ENCODE data around the gene PTPRN2.

The PTPRN2 gene

DNA sequence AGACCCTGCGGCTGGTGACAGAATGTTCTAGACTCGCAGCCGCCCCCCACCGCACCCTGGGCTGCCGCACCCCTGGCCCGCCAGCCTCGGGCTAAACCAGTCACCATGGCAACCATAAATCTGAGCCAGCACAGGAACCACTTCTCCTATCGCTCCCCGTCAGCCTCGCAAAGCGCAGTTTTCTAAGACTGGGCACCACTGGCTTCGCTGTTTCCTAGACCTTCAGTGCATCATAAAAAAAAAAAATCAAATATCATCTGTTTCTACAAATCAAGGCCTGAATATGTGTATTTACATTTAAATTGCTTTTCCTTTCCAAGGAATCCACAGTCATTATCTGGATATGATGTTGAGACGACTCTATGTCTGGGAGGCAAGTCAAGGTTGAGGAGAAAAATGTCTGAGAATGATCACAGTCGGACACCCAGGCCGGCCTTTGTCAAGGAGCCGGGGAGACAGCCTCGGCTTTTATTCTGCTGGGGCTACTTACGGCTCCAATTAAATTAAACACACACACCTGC, 99.9 kb downstream of the PTPRN2 start:
- no peaks in the 10 kb centered on the region for H3K36me3 ChIP-seq (ENCODE audit: control insufficient read depth, insufficient read depth, low read length)
- H3K27me3 ChIP-seq (ENCODE audit: control insufficient read depth, insufficient read depth, low read length), result no peaks in the 10 kb centered on the region
- H3K4me1 ChIP-seq (ENCODE audit: control insufficient read depth, insufficient read depth, low read length), result no peaks in the 10 kb centered on the region
- H3K9me3 ChIP-seq (ENCODE audit: control insufficient read depth, insufficient read depth, low read depth, low read length), result no peaks in the 10 kb centered on the region
- no peak overlapping the region for H3K27ac ChIP-seq (ENCODE audit: low read depth, low read length)
- no peak overlapping the region for H3K9ac ChIP-seq (ENCODE audit: low read length)
- no peak overlapping the region for H3K4me3 ChIP-seq (ENCODE audit: low read depth, low read length)

DNA sequence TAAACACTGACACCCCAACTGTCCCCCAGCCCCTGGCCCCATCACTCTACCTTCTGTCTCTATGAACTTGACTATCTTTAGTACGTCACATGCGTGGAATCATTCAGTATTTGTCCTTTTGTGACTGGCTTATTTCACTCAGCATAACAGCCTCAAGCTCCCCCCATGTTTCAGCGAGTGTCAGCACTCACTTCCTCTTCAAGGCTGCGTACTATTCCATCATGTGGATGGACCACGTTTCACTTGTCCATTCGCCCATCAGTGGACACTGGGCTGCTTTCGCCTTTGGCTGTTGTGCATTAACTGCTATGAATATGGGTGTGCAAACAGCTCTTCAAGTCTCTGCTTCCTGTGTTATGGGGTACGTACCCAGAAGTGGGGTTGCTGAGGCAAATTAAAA, 100.7 kb downstream of the PTPRN2 start:
- H3K4me3 ChIP-seq (ENCODE audit: low read depth, low read length), result no peak overlapping the region
- H3K9ac ChIP-seq (ENCODE audit: low read length), result no peak overlapping the region
- H3K9me3 ChIP-seq (ENCODE audit: control insufficient read depth, insufficient read depth, low read depth, low read length), result no peaks in the 10 kb centered on the region
- H3K27me3 ChIP-seq (ENCODE audit: control insufficient read depth, insufficient read depth, low read length), result no peaks in the 10 kb centered on the region
- H3K27ac ChIP-seq (ENCODE audit: low read depth, low read length), result no peak overlapping the region
- H3K4me1 ChIP-seq (ENCODE audit: control insufficient read depth, insufficient read depth, low read length), result no peaks in the 10 kb centered on the region
- H3K36me3 ChIP-seq (ENCODE audit: control insufficient read depth, insufficient read depth, low read length), result no peaks in the 10 kb centered on the region

- Histone ChIP-seq H3K27ac (ENCODE audit: low read depth, low read length) (no peak overlapping the region), H3K9ac (ENCODE audit: low read length) (no peak overlapping the region), H3K36me3 (ENCODE audit: control insufficient read depth, insufficient read depth, low read length) (no peaks in the 10 kb centered on the region), H3K27me3 (ENCODE audit: control insufficient read depth, insufficient read depth, low read length) (no peaks in the 10 kb centered on the region), H3K9me3 (ENCODE audit: control insufficient read depth, insufficient read depth, low read depth, low read length) (peaks cover 8% of the 10 kb centered on the region), H3K4me3 (ENCODE audit: low read depth, low read length) (no peak overlapping the region), H3K4me1 (ENCODE audit: control insufficient read depth, insufficient read depth, low read length) (no peaks in the 10 kb centered on the region)
Observed at GRCh38 chr7:158484801-158485531, 102.7 kb downstream of the PTPRN2 start.

DNA sequence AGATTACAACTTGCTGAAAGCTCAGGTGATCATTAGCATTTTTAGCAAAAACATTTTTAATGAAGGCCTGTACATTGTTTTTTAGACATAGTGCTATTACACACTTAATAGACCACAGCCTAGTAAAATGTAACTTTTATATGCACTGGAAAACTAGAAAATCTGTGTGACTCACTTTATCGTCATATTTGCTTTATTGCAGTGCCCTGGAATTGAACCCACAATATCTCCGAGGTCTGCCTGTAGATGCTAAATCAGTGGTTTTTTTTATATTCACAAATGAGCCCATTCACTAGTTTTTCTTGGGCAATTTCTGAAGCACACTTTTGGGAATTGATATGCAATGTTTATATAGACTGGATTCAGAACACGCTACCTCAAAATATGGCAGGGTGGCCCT, 105.1 kb downstream of the PTPRN2 start:
- Histone ChIP-seq H3K27me3 (ENCODE audit: control insufficient read depth, insufficient read depth, low read length) (no peaks in the 10 kb centered on the region), H3K4me3 (ENCODE audit: low read depth, low read length) (no peak overlapping the region), H3K27ac (ENCODE audit: low read depth, low read length) (no peak overlapping the region), H3K4me1 (ENCODE audit: control insufficient read depth, insufficient read depth, low read length) (no peaks in the 10 kb centered on the region), H3K36me3 (ENCODE audit: control insufficient read depth, insufficient read depth, low read length) (no peaks in the 10 kb centered on the region), H3K9me3 (ENCODE audit: control insufficient read depth, insufficient read depth, low read depth, low read length) (peaks cover 8% of the 10 kb centered on the region), H3K9ac (ENCODE audit: low read length) (no peak overlapping the region)

DNA sequence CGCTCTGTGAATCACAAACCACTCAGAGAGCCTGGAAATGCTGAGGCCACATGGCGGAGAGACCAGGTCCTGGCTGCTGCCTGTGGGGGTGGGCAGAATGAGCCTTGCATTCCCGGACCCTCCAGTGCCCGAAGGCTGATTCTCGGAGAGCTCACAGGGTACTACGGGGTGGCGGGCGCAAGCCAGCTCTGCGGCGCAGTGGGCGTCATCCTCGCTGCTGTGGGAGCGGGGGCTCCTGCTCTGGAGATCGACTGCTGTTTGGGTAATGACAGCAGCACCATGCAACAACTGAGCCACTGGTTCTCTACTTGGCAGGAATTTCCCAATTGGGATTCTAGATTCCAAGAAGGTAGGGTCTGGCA, 108.0 kb downstream of the PTPRN2 start:
- no peak overlapping the region for H3K4me3 ChIP-seq (ENCODE audit: low read depth, low read length)
- H3K36me3 ChIP-seq (ENCODE audit: control insufficient read depth, insufficient read depth, low read length), result no peaks in the 10 kb centered on the region
- H3K9me3 ChIP-seq (ENCODE audit: control insufficient read depth, insufficient read depth, low read depth, low read length), result peaks cover 8% of the 10 kb centered on the region
- H3K27ac ChIP-seq (ENCODE audit: low read depth, low read length), result no peak overlapping the region
- no peaks in the 10 kb centered on the region for H3K4me1 ChIP-seq (ENCODE audit: control insufficient read depth, insufficient read depth, low read length)
- no peaks in the 10 kb centered on the region for H3K27me3 ChIP-seq (ENCODE audit: control insufficient read depth, insufficient read depth, low read length)
- H3K9ac ChIP-seq (ENCODE audit: low read length), result no peak overlapping the region

DNA sequence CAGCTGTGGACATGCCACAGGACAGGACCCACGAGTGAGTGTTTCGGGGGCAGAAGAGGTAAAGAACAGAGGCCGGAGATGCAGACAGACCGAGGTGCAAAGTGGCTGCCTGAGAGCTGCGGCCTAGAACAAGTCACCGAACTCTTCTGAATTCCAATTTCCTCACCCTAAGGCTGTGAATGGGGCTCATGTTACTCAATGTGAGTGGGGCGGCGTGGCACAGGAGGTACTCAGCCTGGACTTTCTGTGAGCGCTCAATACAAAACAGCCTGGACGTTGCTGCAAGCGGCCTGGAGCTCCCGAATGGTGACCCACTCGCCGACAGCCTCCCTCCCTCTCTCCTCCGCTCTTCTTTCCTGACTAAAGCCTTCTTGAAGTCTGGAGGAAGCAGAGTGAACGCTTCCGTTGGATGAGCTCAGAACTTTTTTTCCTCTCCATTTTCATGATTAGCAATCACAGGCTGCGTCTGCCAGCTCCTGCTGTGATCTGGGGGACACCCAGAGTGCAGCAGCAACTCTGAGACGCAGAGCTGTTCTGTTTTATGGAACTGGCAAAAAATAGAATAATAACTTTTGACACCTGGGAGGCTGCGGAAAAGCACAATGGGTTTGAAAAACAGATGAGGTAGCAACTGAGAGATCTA, 108.5 kb downstream of the PTPRN2 start:
- Histone ChIP-seq H3K4me1 (ENCODE audit: control insufficient read depth, insufficient read depth, low read length) (no peaks in the 10 kb centered on the region), H3K9me3 (ENCODE audit: control insufficient read depth, insufficient read depth, low read depth, low read length) (peaks cover 8% of the 10 kb centered on the region), H3K27ac (ENCODE audit: low read depth, low read length) (no peak overlapping the region), H3K36me3 (ENCODE audit: control insufficient read depth, insufficient read depth, low read length) (no peaks in the 10 kb centered on the region), H3K4me3 (ENCODE audit: low read depth, low read length) (no peak overlapping the region), H3K27me3 (ENCODE audit: control insufficient read depth, insufficient read depth, low read length) (no peaks in the 10 kb centered on the region), H3K9ac (ENCODE audit: low read length) (no peak overlapping the region)

DNA sequence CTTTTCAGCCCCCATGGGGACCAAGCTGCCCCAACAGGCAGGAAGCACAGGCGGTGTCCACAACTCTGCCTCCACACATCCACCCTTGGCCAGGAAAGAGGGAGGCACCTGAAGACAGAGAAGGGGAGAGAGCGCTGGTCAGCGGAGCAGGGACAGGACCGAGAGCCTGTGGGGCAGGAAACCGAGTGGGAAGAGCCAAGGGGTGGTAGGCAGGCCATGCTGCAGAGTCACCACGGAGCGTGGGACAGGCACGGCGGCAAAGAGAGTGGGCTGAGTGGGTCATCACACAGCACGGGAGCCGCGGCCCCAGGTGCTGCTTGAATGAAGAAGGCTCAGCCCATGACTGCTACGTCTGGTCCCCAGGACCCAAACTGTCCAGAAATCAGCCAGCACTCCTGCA, 109.8 kb downstream of the PTPRN2 start:
- Histone ChIP-seq H3K27me3 (ENCODE audit: control insufficient read depth, insufficient read depth, low read length) (no peaks in the 10 kb centered on the region), H3K9me3 (ENCODE audit: control insufficient read depth, insufficient read depth, low read depth, low read length) (peaks cover 8% of the 10 kb centered on the region), H3K27ac (ENCODE audit: low read depth, low read length) (no peak overlapping the region), H3K9ac (ENCODE audit: low read length) (no peak overlapping the region), H3K36me3 (ENCODE audit: control insufficient read depth, insufficient read depth, low read length) (no peaks in the 10 kb centered on the region), H3K4me1 (ENCODE audit: control insufficient read depth, insufficient read depth, low read length) (peaks cover 4% of the 10 kb centered on the region), H3K4me3 (ENCODE audit: low read depth, low read length) (no peak overlapping the region)

DNA sequence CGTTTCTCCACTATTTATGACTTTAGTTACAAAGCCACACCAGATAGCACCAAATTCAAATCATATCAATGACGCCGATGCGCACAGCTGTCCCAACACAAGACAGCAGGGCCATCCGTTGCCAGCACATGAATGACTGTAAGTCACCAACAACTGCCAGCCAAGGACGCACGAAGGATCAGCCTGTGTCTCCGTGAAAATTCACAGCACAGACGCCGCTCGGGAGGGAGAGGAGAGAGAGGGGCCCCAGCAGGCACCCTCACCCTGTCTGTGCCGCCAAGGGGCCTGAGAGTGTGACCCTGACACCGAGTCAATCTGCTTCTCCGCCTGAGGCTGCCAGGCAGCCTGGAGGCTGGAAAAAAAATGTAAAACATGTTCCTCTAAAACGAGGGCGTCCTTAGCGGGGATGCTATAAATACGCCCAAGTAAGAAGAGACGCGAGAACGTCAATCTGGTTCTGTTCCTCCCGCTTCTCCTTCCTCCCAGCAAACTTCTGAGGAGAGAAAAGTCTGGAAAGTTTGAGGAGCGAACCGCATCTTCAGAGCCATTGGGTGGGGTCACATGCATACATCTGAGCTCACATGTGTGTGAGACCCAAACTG, 111.2 kb downstream of the PTPRN2 start:
- Histone ChIP-seq H3K9ac (ENCODE audit: low read length) (no peak overlapping the region), H3K27me3 (ENCODE audit: control insufficient read depth, insufficient read depth, low read length) (no peaks in the 10 kb centered on the region), H3K9me3 (ENCODE audit: control insufficient read depth, insufficient read depth, low read depth, low read length) (peaks cover 8% of the 10 kb centered on the region), H3K36me3 (ENCODE audit: control insufficient read depth, insufficient read depth, low read length) (no peaks in the 10 kb centered on the region), H3K27ac (ENCODE audit: low read depth, low read length) (no peak overlapping the region), H3K4me3 (ENCODE audit: low read depth, low read length) (no peak overlapping the region), H3K4me1 (ENCODE audit: control insufficient read depth, insufficient read depth, low read length) (peaks cover 6% of the 10 kb centered on the region)

DNA sequence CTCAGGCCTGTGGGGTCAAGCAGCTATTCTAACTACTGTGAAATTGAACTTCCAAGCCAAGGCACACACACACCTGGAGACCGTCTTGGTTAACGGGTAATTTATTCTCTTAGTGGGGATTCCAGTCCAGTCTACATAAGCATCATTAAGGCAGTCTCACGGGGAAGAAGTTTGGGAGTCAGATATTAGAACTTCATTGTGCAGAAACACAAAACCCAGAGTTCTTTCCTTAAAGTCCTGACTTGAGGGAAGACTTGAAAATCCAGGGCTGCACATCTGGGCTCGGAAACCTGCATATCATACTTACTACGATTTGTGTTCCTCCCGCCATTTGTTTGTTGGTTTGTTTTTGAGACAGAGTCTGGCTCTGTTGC, 112.0 kb downstream of the PTPRN2 start:
- Histone ChIP-seq H3K9me3 (ENCODE audit: control insufficient read depth, insufficient read depth, low read depth, low read length) (peaks cover 2% of the 10 kb centered on the region), H3K27me3 (ENCODE audit: control insufficient read depth, insufficient read depth, low read length) (no peaks in the 10 kb centered on the region)

DNA sequence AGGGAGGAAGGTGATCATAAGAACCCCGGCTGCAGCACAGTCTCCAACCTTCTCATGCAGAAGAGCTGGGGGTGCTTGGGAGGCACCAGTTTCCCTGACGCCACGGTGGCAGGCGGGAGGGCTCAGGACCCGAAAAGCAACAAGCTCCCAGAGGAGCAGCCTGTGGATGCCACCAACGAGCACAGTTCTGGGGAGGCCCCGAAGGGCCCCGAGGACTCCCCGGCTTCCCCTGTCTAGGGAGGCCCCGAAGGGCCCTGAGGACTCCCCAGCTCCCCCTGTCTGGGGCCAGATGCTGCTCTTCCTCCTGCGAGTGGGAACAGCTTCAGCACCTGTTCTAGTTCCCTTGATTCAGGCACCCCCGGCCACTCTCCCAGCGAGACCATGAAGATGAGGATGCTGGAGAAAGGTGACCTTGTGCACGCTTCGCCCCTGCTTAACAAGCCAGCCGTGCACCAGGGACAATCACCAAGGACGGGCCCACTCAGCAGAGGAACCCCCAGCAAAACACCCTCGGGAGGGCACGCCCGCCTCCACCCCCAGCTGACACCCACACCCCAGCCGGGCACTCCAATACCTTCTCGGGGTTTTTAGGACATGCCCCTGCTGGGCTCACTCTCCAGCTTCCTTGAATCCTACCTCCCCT, 112.5 kb downstream of the PTPRN2 start:
- Histone ChIP-seq H3K36me3 (ENCODE audit: control insufficient read depth, insufficient read depth, low read length) (no peaks in the 10 kb centered on the region), H3K27me3 (ENCODE audit: control insufficient read depth, insufficient read depth, low read length) (no peaks in the 10 kb centered on the region)

More for the DNA sequence above, 112.0 kb downstream of the PTPRN2 start:
- Histone ChIP-seq H3K4me3 (ENCODE audit: low read depth, low read length) (no peak overlapping the region), H3K9ac (ENCODE audit: low read length) (no peak overlapping the region), H3K36me3 (ENCODE audit: control insufficient read depth, insufficient read depth, low read length) (no peaks in the 10 kb centered on the region), H3K4me1 (ENCODE audit: control insufficient read depth, insufficient read depth, low read length) (peaks cover 7% of the 10 kb centered on the region), H3K27ac (ENCODE audit: low read depth, low read length) (no peak overlapping the region)

GRCh38 chr7:158474488-158474887, 113.1 kb downstream of the PTPRN2 start:
- Histone ChIP-seq H3K4me1 (ENCODE audit: control insufficient read depth, insufficient read depth, low read length) (peaks cover 16% of the 10 kb centered on the region), H3K4me3 (ENCODE audit: low read depth, low read length) (no peak overlapping the region), H3K9ac (ENCODE audit: low read length) (no peak overlapping the region), H3K27ac (ENCODE audit: low read depth, low read length) (no peak overlapping the region), H3K9me3 (ENCODE audit: control insufficient read depth, insufficient read depth, low read depth, low read length) (no peaks in the 10 kb centered on the region), H3K36me3 (ENCODE audit: control insufficient read depth, insufficient read depth, low read length) (no peaks in the 10 kb centered on the region), H3K27me3 (ENCODE audit: control insufficient read depth, insufficient read depth, low read length) (no peaks in the 10 kb centered on the region)

More for the DNA sequence above, 112.5 kb downstream of the PTPRN2 start:
- peaks cover 12% of the 10 kb centered on the region for H3K4me1 ChIP-seq (ENCODE audit: control insufficient read depth, insufficient read depth, low read length)
- H3K27ac ChIP-seq (ENCODE audit: low read depth, low read length), result no peak overlapping the region
- no peaks in the 10 kb centered on the region for H3K9me3 ChIP-seq (ENCODE audit: control insufficient read depth, insufficient read depth, low read depth, low read length)
- no peak overlapping the region for H3K9ac ChIP-seq (ENCODE audit: low read length)
- H3K4me3 ChIP-seq (ENCODE audit: low read depth, low read length), result no peak overlapping the region
